ENCODE results near the gene JSRP1.

The JSRP1 gene, protein sequence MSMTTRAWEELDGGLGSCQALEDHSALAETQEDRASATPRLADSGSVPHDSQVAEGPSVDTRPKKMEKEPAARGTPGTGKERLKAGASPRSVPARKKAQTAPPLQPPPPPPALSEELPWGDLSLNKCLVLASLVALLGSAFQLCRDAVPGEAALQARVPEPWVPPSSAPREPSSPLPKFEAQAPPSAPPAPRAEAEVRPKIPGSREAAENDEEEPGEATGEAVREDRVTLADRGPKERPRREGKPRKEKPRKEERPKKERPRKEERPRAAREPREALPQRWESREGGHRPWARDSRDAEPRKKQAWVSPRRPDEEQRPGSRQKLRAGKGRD

DNA sequence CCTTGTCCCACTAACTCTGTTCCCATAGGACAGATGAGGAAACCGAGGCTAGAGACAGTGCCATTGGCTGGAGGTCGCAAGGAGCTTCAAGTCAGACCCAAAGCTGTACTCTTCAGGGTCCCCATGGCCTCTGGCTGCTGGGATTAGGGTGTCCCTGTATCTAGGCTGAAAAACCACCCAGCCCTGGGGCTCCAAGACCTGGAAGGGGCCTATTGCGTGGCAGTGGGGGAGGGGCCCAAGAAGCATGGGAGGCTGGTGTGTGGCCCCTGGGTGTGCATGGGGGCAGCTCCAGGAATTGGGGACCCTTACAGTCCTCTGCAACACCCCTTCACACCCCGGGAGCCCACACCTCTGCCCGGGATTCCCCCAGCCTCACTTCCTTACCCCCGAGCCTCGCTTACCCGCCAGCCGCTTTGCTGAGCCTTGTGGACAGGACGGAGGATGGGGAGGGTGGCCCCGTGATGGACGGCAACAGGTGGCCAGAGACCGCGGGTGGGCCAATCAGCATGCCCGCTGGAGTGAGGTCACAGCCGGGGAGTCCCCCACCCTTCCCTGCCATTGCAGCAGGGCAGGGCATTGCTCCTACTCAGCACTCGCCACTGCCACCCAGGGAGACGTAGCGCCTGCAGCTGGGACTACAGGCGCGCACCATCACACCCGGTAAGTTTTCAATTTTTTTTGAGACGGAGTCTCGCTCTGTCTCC is at the start of gene JSRP1:
JSRP1 (minus strand) TSS at position 436 of the 704 bp plus-strand sequence. CDS start 1,103 bp downstream, outside the sequence.
- DNase-seq: no peak

DNA sequence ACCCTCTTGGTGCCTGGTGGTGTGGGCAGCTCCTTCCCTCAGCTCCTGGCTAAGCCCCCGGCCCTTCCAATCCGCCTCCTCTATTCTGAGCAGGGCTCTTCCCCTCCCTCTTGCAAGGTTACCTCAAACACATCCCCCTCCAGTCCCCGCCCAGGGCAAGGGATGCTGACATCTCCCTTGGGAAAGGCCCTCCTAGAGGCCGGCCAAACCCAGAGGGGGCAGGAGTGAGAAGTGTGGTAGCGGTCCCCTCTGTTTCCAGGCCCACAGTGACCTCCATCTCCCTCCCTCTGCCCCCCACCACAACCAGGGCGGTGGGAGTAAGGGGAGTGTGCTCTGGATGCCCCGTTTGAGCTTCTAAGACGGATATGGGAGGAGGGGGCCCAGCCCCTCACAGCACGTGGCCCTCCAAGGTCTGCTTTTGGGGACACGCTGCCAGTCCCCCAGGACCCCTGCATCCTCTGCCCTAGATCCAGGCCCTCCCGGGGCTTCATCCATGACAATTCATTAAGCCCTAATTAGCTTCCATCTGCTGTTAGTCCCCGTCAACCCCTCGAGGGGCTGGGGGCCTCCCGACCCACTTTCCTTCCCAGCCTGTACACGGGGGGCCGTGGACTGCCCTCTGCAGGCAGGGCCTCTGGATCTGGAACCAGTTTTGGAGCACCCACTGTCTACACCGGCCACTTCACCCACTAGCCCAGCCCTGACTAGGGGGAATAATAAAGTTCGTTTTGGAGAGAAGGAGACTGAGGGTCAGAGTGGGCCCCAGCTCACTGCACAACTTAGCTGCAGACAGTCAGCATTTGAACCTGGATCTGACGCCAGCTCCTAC is 49.4 kb upstream of the JSRP1 start:
- DNase-seq: no peak

DNA sequence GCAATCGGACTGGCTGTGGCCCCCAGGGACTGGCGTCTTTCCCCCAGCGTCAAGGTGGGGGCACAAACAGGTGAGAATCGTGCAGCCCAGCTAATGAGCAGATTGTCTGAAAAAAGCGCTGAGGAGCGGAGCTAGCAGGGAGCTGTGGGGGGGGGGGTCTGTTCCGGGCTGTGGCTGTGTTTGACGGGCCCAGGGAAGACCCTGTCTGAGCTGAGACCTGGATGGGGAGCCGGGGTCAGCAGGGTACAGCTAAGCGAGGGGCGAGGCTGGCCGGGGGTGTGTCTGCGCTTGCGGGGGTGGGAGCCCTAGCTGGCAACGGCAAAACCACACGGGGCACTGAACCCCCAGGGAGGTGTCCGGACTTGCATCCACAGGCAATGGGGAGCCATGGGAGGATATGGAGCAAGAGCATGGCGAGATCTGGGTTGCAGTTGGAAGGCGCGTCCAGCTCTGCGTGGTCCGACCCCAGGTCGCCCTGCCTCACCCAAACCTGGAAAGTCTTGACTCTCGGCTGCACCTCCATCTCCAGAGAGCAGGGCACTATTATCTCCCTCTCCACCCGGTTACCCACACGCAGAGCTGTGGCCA is 47.1 kb upstream of the JSRP1 start:
- DNase-seq: no peak

DNA sequence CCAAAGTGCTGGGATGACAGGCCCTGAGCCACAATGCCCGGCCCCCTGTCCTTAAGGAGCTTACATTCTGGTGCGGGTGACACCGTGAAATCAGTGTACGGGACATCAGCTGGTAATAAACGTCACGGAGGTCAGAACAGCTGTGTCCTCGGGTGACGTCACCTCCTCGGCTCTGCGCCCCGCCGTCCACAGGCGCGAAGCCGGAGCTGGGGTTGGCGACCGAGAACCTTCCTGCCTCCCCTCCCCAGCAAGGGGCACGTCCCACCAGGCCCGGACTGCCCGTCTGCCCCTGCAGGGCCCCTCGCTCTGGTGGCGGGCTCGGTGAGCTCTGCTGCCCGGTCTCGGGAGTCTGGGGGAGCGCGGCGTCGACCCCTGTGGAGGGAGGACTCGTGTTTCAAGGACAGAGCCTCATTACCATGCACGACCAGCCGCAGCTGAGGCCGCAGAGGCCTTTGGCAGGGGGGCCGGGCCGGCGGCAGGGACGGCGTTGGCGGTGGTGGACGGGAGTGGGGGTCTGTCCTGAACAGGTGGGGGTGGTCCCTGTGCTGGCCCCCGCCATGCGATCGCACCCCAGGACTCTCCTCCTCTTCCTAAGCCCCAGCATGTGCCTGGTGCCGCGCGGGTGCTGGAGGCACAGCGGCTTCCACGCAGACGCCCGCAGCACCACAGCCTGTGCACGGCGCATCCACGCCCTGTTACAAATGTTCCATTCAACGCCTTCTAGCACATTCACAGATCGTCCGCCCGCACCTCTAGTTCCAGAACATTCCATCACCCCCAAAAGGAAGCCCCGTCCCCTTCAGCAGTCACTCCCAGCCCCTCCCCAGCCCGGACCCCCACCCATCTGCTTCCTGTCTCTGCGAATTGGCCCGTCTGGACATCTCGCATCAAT is 46.3 kb upstream of the JSRP1 start:
- no peak for DNase-seq

DNA sequence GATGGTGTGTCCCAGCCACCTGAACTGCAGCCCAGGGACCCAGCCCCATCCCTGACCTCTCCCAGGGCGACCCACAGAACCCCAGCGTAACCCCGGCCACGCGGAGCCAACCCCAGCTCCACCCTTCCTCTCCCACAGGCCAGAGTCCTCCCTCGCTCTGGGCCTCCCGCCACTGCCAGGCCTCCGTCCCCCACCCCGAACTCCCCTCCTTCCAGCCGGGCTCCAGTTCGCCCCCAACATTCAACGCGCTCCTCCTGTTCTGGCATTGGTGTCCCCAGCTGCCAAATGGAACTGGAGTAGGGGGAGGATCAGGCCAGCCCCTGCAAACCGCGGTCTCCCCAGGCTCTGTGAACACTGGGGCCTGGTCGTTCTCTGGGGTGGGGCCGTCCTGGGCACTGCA is 44.3 kb upstream of the JSRP1 start:
- DNase-seq: no peak

DNA sequence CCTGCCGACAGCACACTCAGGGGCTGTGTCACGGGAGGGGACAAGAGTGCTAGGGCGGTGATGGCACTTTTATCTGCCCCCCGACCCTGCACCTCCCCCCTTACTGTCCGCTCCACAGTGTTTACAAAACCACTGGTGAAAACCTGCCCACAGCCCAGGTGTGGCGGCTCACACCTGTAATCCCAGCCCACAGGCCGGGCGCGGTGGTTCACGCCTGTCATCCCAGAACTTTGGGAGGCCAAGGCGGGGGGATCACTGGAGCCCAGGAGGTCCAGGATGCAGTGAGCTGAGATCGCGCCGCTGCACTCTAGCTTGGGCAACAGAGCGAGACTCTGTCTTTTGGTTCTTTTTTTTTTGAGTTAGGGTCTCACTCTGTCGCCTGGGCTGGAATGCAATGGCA is 39.9 kb upstream of the JSRP1 start:
- DNase-seq: no peak

DNA sequence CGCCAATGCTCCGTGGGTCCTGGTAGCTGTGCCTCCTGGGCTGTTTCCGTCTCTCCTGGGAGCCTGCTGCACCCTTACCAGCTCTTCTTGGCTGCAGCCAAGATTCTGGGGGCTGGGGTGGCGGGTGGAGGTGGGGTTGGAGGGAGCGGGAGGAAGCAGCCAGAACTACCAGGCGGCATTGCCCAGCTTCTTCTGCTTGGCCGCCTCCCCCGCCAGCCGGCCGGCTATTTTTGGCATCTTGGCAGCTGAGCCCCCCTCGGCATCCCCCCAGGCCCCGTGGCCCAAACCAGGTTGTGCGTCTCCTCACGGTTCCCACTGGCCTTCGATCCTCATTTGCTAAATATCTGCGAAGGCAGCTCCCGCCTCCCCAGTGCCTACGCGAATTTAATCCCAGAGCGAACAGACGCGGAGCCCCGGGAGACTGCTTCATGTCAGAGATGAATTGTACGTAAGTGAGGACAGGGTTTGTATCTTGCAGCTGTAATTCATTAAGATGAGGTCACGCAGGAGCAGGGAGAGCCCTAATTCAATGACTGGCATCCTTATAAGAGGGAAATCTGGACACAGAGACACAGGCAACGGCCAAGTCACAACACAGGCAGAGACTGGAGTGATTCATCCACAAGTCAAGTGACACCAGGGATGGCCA is 38.6 kb upstream of the JSRP1 start:
- no peak for DNase-seq

DNA sequence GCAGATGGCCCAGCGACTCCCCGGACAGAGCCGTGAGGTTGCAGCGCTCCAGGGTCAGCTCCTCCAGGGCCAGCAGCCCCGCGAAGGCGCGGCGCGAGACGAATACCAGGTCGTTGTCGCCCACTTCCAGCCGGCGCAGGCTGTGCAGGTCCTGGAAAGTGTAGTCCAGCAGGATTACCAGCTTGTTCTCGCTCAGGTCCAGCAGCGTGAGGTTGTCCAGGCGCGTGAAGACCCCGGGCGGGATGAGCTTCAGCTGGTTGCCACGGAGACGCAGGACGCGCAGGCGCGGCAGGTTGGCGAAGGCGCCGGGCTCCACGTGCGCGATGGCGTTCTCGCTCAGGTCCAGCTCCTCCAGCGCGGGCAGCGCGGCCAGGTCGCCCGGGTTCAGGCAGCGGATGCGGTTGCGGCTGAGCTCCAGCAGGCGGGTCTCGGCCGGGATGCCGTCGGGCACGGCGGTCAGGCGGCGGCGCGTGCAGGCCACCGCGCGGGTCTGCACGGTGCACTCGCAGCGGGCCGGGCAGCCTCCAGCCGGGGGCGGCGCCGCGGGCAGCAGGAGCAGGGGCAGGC is 35.1 kb upstream of the JSRP1 start:
- no peak for DNase-seq

DNA sequence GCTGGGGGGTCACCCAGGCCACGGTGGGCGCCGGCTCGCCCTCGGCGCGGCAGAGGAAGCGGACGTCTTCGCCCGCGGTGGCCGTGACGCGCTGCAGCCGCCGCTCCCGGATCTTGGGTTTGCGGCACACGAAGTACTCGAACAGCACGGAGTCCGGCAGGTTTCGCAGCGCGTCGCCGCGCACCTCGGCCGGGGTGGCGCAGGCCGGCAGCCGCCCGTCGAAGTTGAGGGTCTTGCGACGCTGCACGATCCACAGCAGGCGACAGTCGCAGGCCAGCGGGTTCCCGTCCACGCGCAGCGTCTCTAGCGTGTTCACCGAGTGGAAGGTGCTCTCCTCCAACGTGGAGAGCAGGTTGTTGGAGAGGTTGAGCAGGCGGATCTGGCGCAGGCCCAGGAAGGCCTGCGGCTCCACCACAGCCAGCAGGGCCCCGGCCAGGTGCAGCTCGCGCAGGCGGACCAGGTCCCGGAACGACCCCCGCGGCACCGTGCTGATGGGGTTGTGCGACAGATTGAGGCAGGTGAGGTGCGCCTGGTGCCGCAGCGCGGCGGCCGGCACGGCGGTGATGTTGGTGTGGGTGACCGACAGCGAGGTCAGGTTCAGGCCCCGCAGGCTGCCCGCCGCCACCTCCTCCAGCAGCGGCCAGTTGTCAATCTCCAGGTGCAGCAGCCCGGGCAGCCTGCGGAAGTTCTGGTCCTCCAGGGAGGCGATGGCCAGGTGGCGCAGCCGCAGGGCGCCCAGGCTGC is 34.4 kb upstream of the JSRP1 start:
- peak; percentile 37 for DNase-seq

DNA sequence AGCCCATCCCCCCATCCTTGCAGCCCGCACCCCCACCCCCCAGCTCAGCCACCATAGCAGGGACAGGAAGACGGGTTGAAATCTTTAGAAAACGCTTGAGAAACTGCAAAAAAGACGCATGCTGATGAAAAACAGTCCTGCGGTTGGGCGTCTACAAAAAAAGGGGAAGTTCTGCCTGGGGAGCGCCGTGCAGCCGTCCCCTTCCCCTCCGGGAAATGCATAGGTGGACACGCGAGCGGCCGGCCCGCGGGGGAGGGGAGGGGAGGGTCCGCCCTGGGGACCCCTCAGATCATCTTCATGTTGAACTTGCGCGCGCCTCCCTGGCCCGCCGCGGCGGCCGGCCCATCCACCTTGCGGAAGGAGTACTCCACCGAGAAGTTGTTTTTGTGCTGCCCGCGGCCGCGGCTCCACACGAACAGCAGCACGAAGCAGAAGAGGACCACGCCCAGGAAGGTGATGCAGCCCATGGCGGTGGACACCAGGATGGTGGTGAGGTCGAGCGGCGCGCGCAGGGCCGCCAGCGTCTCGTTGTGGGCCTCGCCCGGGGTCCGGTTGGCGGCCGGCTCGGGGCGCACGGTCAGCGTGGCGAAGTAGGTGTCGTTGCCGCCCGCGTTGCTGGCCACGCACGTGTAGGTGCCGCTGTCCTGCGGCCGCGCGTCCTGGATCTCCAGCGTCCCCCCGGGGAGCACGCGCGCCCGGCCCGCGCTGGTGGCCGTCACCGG is 33.7 kb upstream of the JSRP1 start:
- DNase-seq: peak; percentile 63

DNA sequence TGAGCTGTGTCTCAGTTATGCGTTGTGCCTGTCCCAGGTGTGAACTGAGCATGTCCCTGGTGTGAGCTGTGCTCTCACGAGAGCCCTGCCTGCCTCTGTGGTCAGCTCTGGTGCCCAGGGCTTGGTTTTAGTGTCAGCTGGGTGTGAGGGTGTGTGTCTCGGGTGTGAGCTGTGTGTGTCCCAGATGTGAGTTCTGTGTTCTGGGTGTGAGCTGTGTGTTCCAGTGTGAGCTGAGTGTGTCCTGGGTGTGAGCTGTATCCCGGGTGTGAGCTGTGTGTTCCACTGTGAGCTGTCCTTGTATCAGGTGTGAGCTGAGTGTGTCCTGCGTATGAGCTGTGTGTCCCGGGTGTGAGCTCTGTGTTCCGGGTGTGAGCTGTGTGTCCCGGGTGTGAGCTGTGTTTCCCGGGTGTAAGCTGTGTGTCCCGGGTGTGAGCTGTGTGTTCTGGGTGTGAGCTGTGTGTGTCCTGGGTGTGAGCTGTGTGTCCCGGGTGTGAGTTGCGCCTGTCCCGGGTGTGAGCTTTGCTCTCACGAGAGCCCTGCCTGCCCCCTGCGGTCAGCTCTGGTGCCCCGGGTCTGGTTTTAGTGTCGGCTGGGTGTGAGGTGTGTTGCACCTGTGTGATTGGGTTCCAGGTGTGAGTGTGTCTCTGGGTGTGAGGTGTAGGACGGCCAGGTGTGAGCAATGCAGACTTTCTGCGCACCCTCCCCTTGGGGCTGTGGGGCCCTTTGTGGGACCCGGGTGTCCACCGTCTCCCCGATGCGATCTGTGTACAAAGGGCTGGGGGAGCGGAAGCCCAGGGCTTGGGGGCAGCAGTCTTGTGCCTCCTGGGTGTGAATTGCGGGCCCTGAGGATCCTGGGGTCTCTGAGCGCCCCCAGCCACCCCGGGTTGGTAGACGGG is 32.8 kb upstream of the JSRP1 start:
- no peak for DNase-seq

DNA sequence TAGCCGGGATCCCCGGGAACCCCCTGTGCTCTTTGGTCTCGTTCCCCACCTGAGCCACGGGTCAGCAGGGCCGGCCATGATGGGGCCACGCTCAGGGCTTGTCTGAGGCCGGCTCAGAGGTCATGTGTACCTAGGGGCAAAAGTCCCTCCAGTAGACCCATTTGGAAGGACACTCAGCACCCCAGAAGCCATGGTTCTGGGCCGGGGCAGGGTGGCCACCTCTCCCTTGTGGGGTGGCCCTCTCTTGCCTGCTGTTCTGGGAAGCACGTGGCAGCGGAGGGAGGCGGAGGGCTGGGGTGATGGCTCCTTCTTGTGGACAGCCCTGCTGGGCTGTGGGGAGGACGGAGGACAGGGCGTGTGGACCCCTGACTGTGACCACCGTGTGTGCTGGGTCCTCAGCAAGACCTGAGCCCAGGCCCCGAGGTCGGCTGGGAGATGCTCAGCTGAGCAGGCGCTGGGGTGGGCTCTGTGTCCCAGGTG is 32.2 kb upstream of the JSRP1 start:
- DNase-seq: no peak

DNA sequence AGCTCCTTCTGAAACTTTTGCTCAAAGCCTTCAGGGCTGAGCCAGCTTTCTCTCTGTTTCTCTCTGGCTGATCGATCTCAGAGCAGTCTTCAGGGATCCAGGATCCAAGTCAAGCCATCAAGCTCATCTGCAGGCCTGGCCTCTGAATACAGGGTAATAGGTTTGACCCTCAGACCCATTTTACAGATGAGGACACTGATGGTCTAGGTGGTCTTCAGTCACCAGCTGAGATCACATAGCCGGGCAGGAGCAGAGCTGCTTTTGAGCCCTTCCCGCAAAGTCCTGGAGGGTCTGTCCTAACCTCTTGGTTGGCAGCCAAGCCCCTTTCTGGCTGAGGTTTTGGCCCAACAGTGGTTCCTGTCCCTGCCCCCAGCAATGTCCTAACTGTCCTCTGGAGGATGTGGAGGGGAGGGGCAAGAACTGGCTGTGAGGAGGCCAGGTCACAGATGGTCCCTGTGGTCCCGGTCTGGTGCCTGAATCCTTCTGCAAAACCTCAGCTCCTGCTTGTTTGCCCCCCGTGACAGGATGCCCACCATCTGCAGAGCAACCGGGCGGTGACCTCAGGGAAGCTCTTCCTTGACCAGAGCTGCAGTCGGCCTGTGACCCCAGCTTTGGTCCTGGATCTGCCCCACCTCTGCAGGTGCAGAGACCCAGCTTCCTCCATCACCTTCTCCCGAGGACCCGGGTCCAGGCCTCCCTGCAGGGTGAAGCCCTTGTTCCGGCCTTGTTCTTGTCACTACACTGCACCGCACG is 31.5 kb upstream of the JSRP1 start:
- no peak for DNase-seq

DNA sequence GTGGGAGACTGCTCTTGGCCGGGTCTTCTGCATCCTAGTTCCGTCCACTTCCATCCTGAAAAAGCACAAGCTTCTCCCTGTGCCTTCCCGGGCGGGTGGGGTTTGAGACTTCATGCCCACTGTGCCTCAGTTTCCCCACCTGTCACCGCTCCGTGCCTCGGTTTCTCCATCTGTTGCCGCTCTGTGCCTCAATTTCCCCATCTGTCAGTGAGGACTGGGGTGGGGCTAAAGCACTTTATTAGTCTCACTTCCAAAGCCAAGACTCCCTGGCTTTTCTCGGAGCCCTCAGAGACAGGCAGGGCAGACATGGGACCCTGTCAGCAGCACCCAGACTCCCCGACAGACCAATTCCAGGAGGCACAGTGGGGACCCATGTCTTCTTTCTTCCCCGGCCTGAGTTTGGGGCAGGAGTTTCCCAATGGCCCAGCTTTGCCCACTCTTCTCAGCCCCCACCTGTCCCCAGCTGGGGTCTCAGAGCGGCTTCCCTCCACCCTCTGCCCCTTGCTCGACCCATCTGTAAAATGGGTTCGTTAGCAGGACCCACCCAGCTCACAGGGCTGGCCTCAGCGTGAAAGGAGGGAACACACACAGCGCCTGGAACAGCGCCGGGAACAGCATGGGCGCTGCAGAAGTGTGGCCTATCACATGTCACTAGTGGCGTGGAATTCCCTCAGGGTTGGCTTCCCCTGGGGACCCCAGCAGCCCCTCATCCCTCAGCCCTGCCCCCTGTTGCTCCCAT is 30.4 kb upstream of the JSRP1 start:
- DNase-seq: no peak

DNA sequence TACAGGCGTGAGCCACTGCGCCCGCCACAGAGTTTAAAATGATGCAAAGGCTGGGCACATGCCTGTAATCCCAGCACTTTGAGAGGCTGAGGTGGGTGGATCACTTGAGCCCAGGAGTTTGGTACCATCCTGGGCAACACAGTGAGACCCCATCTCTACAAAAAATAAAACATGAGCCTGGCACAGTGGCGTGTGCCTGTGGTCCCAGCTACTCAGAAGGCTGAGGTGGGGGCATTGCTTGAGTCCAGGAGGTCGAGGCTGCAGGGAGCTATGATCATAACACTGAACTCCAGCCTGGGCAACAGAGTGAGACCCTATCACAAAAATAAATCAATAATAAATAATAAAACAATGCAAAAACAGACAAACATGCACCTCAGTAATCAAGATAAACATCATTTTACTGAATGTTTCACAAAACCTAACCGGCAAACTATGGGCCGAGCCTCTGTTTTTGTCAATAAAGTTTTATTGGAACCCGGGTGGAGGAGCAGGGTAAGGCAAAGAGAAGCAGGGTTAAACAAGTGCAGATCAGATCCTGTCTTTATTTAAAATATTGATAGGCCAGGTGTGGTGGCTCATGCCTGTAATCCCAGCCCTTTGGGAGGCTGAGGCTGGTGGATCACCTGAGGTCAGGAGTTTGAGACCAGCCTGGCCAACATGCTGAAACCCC is 27.8 kb upstream of the JSRP1 start:
- no peak for DNase-seq

DNA sequence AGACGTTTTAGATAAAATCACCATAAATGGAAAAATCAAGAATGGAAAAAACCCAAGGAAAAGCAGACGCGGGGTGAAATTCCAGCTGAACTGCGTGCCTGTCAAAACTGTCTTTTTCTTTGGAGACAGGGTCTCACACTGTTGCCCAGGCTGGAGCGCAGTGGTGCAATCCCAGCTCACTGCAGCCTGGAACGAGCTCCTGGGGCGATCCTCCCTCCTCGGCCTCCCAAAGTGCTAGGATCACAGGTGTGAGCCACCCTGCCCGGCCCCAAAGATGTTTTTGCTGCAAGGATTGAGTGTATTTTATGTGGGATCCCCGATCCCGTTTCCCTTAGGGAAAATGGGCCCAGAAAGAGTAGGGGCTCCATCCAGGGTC is 26.6 kb upstream of the JSRP1 start:
- no peak for DNase-seq

All from stimulated activated CD4-positive, alpha-beta T cell treated with anti-CD3 and anti-CD28 coated beads, Interleukin-15, amount 100 ng/mL, for 24 hours (primary cell).